GM19467 (cell line): ENCODE measurements around the gene CDH10.

Source experiments
- ATAC-seq: cut with Tn5 transposase; IDR thresholded peaks from one replicate; pipeline ENCODE4 v1.9.1; 2021; ENCODE audit warnings: mild to moderate bottlenecking, moderate library complexity; ENCODE audit not compliant: unreplicated experiment

Gene CDH10

DNA sequence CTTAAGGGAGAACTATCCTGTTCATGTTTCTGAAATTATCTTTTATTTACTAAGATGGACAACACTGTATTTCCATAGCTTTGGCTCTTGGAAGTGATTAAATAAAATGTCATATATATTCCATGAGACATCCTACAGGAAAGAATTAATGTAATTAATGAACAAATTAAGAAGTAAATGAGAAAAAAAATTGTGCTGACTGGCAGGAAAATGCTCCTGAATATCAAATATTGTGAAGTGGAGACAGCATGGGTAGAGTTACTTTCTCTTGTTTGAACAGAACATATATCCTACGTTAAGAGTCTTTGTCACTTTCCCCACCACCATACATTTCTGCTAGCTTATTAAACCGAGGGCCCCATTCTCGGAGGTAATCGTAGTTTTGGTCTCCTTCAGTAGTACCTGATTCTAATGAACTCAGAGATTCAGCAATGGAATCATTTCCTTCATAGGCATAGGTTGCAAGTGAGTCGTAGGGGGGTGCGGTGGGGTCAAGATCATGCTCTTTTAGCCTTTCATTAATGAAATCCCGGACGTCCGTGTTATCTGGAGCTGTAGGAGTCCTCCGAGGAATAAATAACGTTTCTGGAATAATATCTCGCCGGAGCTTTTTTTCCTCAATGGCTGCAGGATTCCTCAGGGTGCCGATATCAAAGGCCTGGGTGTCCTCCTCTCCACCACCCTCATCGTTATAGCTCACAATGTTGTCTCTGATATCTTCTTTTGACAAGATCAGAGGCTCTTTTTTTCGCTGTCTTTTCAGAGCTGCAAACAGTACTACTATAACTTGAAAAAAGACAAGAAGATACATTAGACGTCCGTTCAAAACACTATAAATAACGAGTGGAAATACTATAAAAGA lies 157.2 kb downstream of the CDH10 start:
- no peak for ATAC-seq

DNA sequence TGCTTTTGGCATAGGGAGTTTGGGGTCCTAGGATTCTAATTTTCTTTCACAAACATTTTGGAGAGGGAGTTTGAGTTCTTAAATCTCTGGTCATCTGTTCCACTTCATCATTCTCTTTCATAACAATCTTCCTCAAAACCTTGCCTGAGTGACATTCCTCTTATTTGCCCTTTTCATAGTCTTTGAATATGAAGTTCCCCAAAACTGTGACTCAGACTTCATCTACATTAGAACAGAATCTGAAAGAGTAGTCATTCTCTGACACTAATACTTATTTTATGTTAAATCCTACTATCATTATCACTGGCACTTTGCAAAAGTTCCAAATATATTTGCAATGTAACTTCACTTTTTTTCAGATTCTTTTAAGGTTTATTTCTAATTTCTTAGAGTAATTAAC lies 163.8 kb downstream of the CDH10 start:
- no peak for ATAC-seq

DNA sequence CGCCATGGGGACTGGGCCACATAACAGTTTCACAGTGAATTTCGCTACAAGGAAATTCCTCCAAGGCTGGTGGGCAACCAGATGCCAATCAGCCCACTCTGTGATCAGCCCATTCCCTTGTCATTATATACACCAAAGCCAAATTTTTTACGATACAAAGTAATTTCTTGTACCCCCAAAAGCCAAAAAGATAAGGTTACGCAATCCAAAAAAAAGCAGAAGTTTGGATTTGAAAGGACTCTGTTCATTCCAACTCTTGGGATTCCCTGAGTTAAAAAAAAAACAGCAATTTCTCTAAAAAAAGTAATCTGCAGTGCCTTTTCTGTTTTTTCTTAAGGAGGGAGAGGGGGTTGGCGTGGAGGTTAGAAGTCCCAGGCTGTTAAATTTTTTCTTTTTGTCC lies 166.8 kb downstream of the CDH10 start:
- ATAC-seq, result no peak

DNA sequence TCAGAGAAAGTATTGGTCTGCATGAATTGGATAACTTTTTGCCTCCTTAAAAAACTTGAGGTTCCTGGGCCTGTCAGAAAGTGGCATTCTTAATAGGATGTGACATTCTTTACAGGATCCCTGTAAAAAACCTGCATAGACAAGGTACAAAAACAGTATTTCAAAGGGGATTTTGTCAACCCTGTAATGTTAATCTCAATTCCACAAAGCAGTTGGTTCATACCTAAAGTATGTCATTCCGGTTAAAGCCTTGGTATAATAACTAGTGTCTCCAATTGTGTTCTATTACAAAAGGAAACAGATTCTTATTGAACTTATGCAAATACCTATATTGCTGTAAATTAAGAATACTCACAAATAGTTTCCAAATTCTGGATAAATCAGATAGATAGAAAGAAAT lies 169.7 kb downstream of the CDH10 start:
- no peak for ATAC-seq

DNA sequence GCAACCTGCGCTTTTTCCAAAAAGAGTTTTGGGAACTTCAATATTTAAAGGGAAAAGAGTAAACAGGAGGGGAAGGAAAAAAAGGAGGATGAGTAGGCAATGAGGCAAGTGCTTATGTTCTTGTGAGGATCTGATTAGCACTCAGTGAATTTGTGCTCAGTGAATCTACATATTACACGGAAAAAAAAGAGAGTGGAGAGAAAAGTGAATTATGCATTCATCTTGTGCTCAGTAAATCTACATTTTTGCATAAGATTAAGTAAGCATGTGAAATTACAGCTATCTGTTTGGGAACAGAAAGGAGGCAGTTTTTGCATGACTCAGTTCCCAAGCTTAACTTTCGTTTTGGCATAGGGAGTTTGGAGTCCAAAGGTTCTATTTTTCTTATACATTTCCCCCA lies 170.1 kb downstream of the CDH10 start:
- ATAC-seq, result no peak

DNA sequence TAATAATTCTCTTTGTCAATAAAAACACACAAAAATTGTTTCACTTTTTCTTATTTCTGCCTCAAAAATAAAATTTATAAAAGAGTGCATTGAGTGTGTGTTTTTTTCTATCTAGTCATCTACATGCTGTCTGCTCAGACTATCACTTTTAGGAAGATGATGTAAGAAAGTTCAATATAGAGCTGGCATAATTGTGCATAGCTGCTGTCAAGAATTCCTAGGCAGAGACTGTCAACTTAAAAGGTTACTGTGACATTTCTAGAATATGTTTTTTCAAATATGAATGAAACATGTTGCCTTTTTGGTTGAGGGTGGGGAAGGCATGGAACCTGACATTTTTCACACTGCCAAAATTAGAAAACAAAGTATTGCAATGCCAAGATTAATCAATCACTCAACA lies 172.3 kb downstream of the CDH10 start:
- no peak for ATAC-seq

DNA sequence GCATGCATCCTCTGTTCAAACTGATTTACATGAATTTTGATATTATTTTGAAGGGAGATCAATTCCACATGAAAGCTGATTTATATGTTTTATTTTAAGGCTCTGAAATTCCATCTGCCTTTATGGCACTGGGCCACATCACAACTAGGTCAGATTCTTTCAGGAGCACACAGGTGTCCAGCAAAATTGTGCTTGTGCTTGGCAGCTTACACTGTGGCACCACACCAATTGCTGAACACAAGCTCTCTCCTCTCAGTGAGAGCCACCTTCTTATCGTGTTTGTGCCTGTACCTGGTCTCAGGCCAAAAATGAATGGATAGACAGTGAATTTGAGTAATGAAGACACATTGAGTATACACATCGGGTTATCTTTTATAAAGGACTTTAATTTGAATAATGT lies 200.4 kb downstream of the CDH10 start:
- ATAC-seq, result no peak

DNA sequence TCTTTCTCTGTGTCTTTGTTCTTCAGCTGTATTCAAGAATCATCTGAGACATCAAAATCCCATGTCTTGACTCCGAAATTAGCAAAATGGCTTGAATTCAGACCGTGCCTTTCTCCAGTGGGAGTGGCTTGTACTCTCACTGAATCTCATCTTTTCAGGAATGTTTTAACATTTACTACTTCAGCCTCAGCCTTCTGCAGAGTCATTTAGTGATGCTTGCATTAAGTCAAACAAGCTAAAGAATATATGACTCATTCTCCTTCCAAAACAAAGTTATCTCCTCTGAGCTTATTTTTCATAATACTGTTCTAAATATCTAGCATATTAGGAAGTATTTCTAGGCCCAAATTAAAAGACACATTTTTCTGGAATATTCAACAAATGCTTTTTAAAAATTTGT lies 205.3 kb downstream of the CDH10 start:
- no peak for ATAC-seq
